DND-41 (cell line): ENCODE data around the gene INPP5A.

Experiments used
- ATAC-seq: fragments of 200-7000 bp; cut with Tn5 transposase; 3 replicates; pipeline ENCODE4 v1.9.1; 2021; ENCODE audit warnings: low read depth; ENCODE audit not compliant: insufficient read depth
- DNase-seq: peaks from one replicate; pipeline ENCODE4 v3.0.0-alpha.2; 2020
- H2AFZ ChIP-seq: 2 replicates; pipeline ENCODE4 v1.6.0; 2012; ENCODE audit warnings: low read depth, low read length
- H3K27ac ChIP-seq: 2 replicates; pipeline ENCODE4 v1.5.1; 2012; ENCODE audit warnings: low read length, inconsistent platforms
- H3K27me3 ChIP-seq: fragments of 200-600 bp; sonication (generic); 2 replicates; pipeline ENCODE4 v1.6.0; 2012; ENCODE audit warnings: low read length, mild to moderate bottlenecking, inconsistent platforms; ENCODE audit not compliant: insufficient read depth, poor library complexity
- H3K36me3 ChIP-seq: 2 replicates; pipeline ENCODE4 v1.5.1; 2012; ENCODE audit warnings: low read length, inconsistent platforms; ENCODE audit not compliant: insufficient read depth
- H3K4me1 ChIP-seq: 2 replicates; pipeline ENCODE4 v1.5.1; 2012; ENCODE audit warnings: mild to moderate bottlenecking, low read length; ENCODE audit not compliant: insufficient read depth
- H3K4me2 ChIP-seq: 2 replicates; pipeline ENCODE4 v1.6.0; 2012; ENCODE audit warnings: mild to moderate bottlenecking, moderate library complexity, low read length, inconsistent platforms; ENCODE audit not compliant: insufficient read depth
- H3K4me3 ChIP-seq, 2 experiments: fragments of 200-600 bp in 1 of 2; shearing (Covaris generic) in 1 of 2; 2 replicates each; pipeline ENCODE4 v1.5.1; 2012 to 2016; ENCODE audit warnings: inconsistent platforms in 2 of 2, low read length in 2 of 2, mild to moderate bottlenecking in 2 of 2, low read depth in 1 of 2, moderate library complexity in 1 of 2
- H3K79me2 ChIP-seq: 2 replicates; pipeline ENCODE4 v1.6.0; 2012; ENCODE audit warnings: low read length, inconsistent platforms; ENCODE audit not compliant: insufficient read depth
- H3K9ac ChIP-seq: 2 replicates; pipeline ENCODE4 v1.6.0; 2012; ENCODE audit warnings: low read depth, mild to moderate bottlenecking, inconsistent platforms, low read length, moderate library complexity
- H3K9me3 ChIP-seq: 2 replicates; pipeline ENCODE4 v1.5.1; 2012; ENCODE audit warnings: low read length, moderate library complexity, mild to moderate bottlenecking, inconsistent platforms; ENCODE audit not compliant: insufficient read depth, severe bottlenecking
- H4K20me1 ChIP-seq: 2 replicates; pipeline ENCODE4 v1.6.0; 2012; ENCODE audit warnings: low read length; ENCODE audit not compliant: insufficient read depth
- EZH2 ChIP-seq: IDR thresholded peaks from 3 replicates; pipeline ENCODE4 v1.6.1; 2012; ENCODE audit warnings: borderline replicate concordance, low read depth, mild to moderate bottlenecking, moderate library complexity, low read length, inconsistent platforms; ENCODE audit not compliant: severe bottlenecking
- TF ChIP-seq, protein P1 (sequence below): IDR thresholded peaks from 2 replicates; pipeline ENCODE4 v1.5.1; 2012; ENCODE audit warnings: borderline replicate concordance, low read length, moderate library complexity, mild to moderate bottlenecking; ENCODE audit not compliant: poor library complexity, severe bottlenecking; ENCODE audit errors: extremely low read depth

Gene INPP5A

DNA sequence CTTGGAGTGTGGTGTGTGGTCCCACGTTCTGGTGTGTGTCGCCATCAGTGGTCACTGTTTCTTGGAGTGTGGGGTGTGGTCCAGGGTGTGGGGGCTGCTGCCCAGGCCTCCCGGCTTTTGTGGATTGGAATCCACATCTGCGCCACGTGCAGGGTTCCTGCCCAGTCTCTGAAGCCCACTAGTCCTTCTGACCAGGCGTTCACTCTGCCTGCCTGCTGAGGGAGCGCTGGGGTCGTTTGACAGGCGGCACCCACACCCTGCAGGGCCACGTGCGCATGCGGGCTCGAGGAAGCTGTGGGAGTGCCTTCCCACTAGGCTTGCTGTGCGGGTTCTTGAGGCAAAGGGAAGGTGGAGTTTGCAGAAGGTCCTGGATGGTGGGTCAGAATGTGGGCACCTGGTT, 51.4 kb downstream of the INPP5A start:
- peaks cover 8% of the 10 kb centered on the region for H3K4me1 ChIP-seq
- H3K9ac ChIP-seq, result no peak overlapping the region
- H4K20me1 ChIP-seq, result peaks cover 65% of the 10 kb centered on the region
- H3K27ac ChIP-seq, result no peak overlapping the region
- H3K79me2 ChIP-seq, result peaks cover 93% of the 10 kb centered on the region
- H3K36me3 ChIP-seq, result no peaks in the 10 kb centered on the region
- no peaks in the 10 kb centered on the region for H3K9me3 ChIP-seq
- ATAC-seq (no peak), DNase-seq (no peak)
- H3K4me2 ChIP-seq, result no peak overlapping the region
- no peak overlapping the region for H3K4me3 ChIP-seq
- H2AFZ ChIP-seq, result no peak overlapping the region
- TF ChIP-seq, protein P1, sequence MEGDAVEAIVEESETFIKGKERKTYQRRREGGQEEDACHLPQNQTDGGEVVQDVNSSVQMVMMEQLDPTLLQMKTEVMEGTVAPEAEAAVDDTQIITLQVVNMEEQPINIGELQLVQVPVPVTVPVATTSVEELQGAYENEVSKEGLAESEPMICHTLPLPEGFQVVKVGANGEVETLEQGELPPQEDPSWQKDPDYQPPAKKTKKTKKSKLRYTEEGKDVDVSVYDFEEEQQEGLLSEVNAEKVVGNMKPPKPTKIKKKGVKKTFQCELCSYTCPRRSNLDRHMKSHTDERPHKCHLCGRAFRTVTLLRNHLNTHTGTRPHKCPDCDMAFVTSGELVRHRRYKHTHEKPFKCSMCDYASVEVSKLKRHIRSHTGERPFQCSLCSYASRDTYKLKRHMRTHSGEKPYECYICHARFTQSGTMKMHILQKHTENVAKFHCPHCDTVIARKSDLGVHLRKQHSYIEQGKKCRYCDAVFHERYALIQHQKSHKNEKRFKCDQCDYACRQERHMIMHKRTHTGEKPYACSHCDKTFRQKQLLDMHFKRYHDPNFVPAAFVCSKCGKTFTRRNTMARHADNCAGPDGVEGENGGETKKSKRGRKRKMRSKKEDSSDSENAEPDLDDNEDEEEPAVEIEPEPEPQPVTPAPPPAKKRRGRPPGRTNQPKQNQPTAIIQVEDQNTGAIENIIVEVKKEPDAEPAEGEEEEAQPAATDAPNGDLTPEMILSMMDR, result no peak
- no peak for TF ChIP-seq EZH2
- no peaks in the 10 kb centered on the region for H3K27me3 ChIP-seq

DNA sequence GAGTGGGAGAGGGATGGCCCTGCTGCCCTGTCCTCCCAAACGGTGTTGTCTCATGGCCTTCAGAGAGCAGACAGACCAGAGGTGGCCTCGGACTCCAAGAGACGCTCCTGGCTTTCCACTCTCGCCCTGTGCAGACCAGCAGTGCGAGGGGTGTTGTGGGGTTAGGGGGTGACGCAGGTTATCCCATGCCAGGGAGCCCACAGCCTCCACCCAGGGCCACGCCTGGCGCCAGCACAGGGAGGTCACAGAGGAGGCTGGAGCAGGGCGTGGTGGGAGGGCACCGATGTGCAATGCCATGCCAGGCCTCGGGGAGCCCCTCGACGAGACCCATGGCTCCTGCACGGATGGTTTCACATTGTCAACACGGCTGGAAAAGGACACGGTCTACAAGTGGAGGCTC, 52.1 kb downstream of the INPP5A start:
- no peak for DNase-seq
- Histone ChIP-seq H3K79me2 (peaks cover 95% of the 10 kb centered on the region), H3K4me3 (no peak overlapping the region), H3K27ac (no peak overlapping the region), H3K27me3 (no peaks in the 10 kb centered on the region), H3K4me2 (no peak overlapping the region), H3K9me3 (no peaks in the 10 kb centered on the region), H3K36me3 (no peaks in the 10 kb centered on the region), H3K9ac (no peak overlapping the region), H3K4me1 (peaks cover 11% of the 10 kb centered on the region), H4K20me1 (peaks cover 70% of the 10 kb centered on the region), H2AFZ (no peak overlapping the region)
- no peak for TF ChIP-seq EZH2
- TF ChIP-seq, protein P1, result no peak
- no peak for ATAC-seq

DNA sequence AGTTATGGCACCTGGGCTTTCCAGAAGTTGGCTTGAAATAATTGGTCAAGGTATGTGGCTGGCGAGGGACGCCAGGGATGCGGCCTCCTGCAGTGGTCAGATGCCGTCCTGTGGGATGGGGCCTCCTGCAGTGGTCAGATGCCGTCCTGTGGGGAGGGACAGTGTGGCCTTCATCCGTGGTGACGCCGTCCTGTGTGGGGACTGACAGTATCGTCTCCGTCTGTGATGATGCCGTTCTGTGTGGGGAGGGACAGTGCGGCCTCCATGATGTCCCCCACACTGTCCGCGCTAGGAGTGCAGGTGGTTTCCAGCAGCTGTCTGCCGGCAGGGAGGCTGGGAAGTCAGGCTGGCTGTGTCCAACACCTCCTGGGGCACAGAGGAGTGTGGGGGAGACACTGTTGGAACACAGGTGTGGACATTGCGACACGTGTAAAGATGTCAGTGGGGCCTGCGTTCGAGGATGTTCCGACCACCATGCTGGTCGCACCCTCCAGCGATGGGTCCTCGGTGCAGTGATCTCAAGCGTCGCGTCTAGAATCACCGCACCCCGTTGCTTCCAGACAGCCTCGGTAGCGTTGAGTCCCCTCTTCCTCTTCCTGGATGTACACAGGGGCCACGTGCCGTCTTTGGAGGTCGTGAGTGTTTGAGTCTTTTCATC, 52.6 kb downstream of the INPP5A start:
- Histone ChIP-seq H3K36me3 (no peaks in the 10 kb centered on the region), H4K20me1 (peaks cover 70% of the 10 kb centered on the region), H3K9me3 (no peaks in the 10 kb centered on the region), H3K79me2 (peaks cover 95% of the 10 kb centered on the region), H3K4me2 (no peak overlapping the region), H3K27me3 (no peaks in the 10 kb centered on the region), H3K9ac (no peak overlapping the region), H3K4me3 (no peak overlapping the region), H2AFZ (no peak overlapping the region), H3K27ac (no peak overlapping the region), H3K4me1 (peaks cover 11% of the 10 kb centered on the region)
- ATAC-seq (no peak), DNase-seq (no peak)
- no peak for TF ChIP-seq EZH2
- TF ChIP-seq, protein P1, result no peak

DNA sequence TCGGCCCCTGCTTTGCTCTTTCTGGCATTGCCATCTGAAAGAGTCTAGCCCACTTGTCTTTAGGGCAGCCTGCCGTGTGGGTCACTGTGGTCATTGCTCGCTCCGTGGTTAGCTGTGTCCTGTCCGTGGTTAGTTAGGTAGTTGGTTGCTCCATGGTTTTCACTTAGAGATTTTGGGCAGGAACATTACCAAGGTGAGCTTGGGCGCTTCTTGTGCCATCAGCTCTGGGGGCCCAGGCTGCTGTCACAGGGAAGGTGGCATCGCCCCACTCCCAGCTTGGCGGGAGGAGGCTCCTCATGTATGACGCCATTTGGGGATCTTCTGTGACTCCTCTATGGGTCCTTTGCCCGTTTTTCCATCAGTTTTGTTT, 53.1 kb downstream of the INPP5A start:
- no peak for DNase-seq
- no peak overlapping the region for H2AFZ ChIP-seq
- no peak for ATAC-seq
- no peak overlapping the region for H3K9ac ChIP-seq
- no peak for TF ChIP-seq EZH2
- TF ChIP-seq, protein P1, result no peak
- H3K4me1 ChIP-seq, result peaks cover 11% of the 10 kb centered on the region
- no peaks in the 10 kb centered on the region for H3K27me3 ChIP-seq
- no peak overlapping the region for H3K4me2 ChIP-seq
- no peaks in the 10 kb centered on the region for H3K9me3 ChIP-seq
- H3K27ac ChIP-seq, result no peak overlapping the region
- H3K4me3 ChIP-seq, result no peak overlapping the region
- peaks cover 71% of the 10 kb centered on the region for H4K20me1 ChIP-seq
- no peaks in the 10 kb centered on the region for H3K36me3 ChIP-seq
- peaks cover 94% of the 10 kb centered on the region for H3K79me2 ChIP-seq
